Peyer's patch (tissue), 4 donors: Measurements from ENCODE around the gene CAP2.

Experiments used
- POLR2A ChIP-seq, 2 donors: fragments of 450-650 bp; IDR thresholded peaks; one replicate each; pipeline ENCODE4 v1.5.1; 2017; ENCODE audit warnings: antibody characterized with exemption in 2 of 2, mild to moderate bottlenecking in 2 of 2, moderate library complexity in 2 of 2
- TF ChIP-seq, protein P1 (sequence below), 6 experiments: fragments of 450-650 bp in 4 of 6; fragments of 200-600 bp in 2 of 6; sonication (generic) in 1 of 6; IDR thresholded peaks; one replicate each; pipeline ENCODE4 v1.5.1; 2017 to 2019; ENCODE audit warnings: antibody characterized with exemption in 6 of 6, mild to moderate bottlenecking in 3 of 6, moderate library complexity in 1 of 6

DNA sequence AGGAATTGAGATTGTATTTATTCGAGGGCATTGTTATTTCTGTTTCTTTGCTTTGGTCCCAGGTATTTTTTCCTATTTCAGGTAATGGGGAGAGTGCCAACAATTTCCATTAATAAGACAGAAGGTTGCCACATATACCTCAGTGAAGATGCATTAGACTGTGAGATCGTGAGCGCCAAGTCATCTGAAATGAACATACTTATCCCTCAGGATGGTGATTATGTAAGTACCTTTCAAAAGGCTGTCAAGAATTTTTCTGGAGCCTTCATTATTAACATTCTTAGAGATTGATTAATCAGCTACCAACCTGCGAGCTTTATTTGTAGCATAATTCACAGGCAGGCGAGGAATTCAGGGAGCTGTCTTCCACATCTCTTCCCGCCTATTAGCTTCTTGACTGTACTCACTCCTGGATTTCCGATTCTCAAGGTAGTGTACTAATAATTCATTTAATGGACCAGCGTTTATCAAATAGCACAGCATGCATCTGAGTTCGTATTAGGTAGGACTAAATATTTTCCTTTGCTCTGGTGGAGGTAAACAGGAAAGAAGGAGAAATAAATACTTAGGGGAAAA, 158.1 kb downstream of the CAP2 start:
- TF ChIP-seq, protein P1, sequence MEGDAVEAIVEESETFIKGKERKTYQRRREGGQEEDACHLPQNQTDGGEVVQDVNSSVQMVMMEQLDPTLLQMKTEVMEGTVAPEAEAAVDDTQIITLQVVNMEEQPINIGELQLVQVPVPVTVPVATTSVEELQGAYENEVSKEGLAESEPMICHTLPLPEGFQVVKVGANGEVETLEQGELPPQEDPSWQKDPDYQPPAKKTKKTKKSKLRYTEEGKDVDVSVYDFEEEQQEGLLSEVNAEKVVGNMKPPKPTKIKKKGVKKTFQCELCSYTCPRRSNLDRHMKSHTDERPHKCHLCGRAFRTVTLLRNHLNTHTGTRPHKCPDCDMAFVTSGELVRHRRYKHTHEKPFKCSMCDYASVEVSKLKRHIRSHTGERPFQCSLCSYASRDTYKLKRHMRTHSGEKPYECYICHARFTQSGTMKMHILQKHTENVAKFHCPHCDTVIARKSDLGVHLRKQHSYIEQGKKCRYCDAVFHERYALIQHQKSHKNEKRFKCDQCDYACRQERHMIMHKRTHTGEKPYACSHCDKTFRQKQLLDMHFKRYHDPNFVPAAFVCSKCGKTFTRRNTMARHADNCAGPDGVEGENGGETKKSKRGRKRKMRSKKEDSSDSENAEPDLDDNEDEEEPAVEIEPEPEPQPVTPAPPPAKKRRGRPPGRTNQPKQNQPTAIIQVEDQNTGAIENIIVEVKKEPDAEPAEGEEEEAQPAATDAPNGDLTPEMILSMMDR (IDR thresholded peaks at IDR 0.05) = no peak
- TF ChIP-seq POLR2A (IDR thresholded peaks at IDR 0.05) = no peak
